WI38 (cell line): Measurements from ENCODE around the gene ANKMY1.

Experiments used
- H3K4me3 ChIP-seq: 2 replicates; pipeline ENCODE4 v1.5.1; 2011; ENCODE audit warnings: low read depth, mild to moderate bottlenecking, control low read depth, low read length
- CTCF ChIP-seq: IDR thresholded peaks from 2 replicates; pipeline ENCODE4 v1.5.1; 2012; ENCODE audit warnings: low read depth, mild to moderate bottlenecking, control low read depth, low read length

Gene ANKMY1

GRCh38 chr2:240479111-240479501 lies 78.7 kb downstream of the ANKMY1 start:
- no peak overlapping the region for H3K4me3 ChIP-seq

DNA sequence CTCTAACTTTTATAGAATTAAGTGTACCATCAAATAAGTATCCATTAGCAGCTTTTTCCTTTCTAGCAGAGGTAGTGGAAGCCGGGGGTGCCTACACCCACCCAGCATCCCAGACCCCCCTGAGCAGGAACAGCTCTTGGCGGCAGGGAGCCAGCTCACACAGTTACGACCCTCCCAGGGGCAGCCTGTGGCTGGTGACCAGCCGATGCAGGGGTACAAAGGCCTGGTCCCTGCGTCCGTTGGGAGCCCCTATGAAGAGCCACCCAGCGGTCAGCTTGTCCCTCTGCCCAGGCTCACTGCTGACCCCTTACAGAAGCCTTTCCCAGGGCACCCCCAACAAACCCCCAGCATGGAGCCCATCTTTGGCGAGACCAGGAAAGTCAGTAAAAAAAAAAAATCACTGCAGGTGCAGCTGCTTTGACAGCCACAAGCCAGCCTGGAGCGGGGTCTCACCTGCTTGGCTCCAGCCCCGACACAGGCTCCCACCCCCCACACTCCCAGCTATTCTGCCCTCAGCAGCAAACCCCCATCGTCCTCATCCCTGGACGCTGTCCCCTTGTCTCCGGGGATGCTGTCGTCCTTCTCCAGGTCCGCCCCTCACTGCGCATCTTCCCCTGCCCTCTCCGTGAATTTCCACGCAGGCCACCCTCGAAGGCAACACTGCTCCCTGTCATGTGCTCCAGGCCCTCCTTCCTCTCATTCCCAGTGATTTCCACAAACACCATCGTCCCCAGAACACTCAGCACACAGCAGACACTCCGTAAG lies 79.3 kb downstream of the ANKMY1 start:
- no peak for TF ChIP-seq CTCF
- no peak overlapping the region for H3K4me3 ChIP-seq

More at GRCh38 chr2:240479111-240479501, 78.7 kb downstream of the ANKMY1 start:
- no peak for TF ChIP-seq CTCF

GRCh38 chr2:240477916-240478315 lies 79.9 kb downstream of the ANKMY1 start:
- TF ChIP-seq CTCF = no peak
- H3K4me3 ChIP-seq = no peak overlapping the region

DNA sequence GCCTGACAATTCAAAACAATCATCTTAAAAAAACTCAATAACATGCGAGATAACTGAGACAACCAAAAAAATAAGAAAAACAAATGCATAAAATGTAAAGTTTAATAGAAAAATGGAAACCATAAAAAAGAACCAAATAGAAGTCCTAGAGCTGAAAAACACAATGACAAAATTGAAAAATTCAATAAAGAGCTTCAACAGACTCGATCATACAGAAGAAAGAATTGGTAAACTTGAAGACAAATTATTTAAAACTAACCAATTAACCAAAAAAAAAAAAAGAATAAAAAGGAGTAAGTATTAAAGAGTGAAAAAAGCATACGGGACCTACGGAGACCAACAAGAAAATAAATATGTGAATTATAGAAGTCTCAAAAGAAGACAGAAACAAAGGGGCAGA lies 84.6 kb downstream of the ANKMY1 start:
- no peak overlapping the region for H3K4me3 ChIP-seq
- TF ChIP-seq CTCF = no peak

DNA sequence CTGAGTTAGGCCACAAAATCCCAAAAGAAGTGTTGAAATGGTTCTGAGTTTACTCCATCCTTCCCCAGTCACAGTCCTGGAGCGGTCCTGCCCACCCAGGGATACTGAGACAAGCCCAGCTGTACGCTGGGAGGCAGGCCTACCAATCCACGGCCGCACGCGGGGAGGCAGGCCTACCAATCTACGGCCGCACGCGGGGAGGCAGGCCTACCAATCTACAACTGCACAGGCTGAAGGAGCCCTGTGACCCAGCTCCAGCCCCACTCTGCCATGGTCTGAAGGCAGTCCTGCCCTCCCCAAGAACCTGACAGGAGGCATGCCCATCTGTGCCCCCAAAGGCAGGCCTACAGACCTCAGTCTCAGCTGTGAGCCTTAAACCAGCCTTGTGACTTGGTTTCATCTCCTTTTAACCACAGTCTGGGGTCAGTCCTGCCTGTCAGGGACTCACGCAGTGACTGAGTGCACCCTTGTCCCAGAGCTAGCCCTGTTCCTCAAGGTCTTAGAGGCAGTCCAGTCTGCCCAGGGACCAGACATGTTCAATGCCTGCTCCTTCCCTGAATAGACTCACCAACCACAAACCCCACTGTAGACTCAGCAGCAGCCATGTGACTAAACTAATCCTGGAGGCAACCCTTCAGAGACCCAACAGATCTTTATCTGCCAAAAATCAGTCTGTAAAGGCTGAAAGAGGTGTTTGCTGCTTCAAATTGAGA lies 85.6 kb downstream of the ANKMY1 start:
- H3K4me3 ChIP-seq = no peak overlapping the region
- TF ChIP-seq CTCF = no peak

GRCh38 chr2:240469740-240470139 lies 88.0 kb downstream of the ANKMY1 start:
- H3K4me3 ChIP-seq = no peak overlapping the region
- TF ChIP-seq CTCF = no peak

DNA sequence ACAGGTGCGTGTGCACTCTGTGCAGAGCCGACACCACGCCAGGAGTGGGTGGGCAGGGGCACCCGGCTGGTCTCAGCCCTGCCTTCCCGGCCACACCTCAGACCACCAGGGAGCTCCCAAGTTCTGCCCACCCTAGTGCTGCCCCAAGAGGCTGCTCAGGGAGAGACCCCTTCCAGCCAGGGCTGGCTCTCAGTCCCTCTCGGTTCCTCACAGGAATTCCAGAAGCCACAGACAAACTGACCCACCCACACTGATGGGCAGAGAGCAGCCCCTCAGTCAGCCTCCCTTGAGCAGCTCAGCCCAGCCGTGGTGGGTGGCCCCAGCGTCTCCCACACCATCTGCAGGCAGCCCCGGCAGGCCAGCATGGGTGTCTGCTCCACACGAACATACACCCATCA lies 88.5 kb downstream of the ANKMY1 start:
- TF ChIP-seq CTCF = no peak
- no peak overlapping the region for H3K4me3 ChIP-seq
